Measurements from ENCODE around the gene KRIT1.

DNA sequence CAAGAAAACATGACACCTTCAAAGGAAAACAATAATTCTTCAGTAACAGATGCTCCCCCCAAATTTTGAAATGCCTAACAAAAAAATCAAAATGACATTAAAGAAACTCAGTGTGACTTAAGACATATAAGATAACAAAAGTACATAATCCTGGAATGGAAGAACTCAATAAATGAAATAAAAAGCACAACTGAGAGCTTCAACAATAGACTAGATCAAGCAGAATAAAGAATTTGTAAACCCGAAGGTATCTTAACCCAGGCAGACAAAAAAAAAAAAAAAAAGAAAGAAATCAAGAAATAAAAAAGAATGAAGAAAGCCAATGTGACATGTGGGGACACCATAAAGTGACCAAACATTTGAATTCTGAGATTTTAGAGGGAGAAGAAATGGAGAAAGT lies 39.0 kb downstream of the KRIT1 start:
- TF ChIP-seq NFIC (IDR thresholded peaks at IDR 0.05) (no peak), TCF12 (IDR thresholded peaks at IDR 0.05; ENCODE audit: low read depth) (no peak), RAD21 (IDR thresholded peaks at IDR 0.05; ENCODE audit: low read depth) (no peak), EP300 (IDR thresholded peaks at IDR 0.05; ENCODE audit: borderline replicate concordance) (no peak), EGR1 (IDR thresholded peaks at IDR 0.05) (no peak), TAF1 (IDR thresholded peaks at IDR 0.05; ENCODE audit: low read depth) (no peak), CEBPB (IDR thresholded peaks at IDR 0.05) (no peak), CREB1 (IDR thresholded peaks at IDR 0.05; ENCODE audit: low read depth) (no peak), YY1 (IDR thresholded peaks at IDR 0.05; ENCODE audit: low read depth) (no peak)
- TF ChIP-seq, protein P1, sequence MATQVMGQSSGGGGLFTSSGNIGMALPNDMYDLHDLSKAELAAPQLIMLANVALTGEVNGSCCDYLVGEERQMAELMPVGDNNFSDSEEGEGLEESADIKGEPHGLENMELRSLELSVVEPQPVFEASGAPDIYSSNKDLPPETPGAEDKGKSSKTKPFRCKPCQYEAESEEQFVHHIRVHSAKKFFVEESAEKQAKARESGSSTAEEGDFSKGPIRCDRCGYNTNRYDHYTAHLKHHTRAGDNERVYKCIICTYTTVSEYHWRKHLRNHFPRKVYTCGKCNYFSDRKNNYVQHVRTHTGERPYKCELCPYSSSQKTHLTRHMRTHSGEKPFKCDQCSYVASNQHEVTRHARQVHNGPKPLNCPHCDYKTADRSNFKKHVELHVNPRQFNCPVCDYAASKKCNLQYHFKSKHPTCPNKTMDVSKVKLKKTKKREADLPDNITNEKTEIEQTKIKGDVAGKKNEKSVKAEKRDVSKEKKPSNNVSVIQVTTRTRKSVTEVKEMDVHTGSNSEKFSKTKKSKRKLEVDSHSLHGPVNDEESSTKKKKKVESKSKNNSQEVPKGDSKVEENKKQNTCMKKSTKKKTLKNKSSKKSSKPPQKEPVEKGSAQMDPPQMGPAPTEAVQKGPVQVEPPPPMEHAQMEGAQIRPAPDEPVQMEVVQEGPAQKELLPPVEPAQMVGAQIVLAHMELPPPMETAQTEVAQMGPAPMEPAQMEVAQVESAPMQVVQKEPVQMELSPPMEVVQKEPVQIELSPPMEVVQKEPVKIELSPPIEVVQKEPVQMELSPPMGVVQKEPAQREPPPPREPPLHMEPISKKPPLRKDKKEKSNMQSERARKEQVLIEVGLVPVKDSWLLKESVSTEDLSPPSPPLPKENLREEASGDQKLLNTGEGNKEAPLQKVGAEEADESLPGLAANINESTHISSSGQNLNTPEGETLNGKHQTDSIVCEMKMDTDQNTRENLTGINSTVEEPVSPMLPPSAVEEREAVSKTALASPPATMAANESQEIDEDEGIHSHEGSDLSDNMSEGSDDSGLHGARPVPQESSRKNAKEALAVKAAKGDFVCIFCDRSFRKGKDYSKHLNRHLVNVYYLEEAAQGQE (IDR thresholded peaks at IDR 0.05; ENCODE audit: low read depth): no peak
- TF ChIP-seq, protein P2, sequence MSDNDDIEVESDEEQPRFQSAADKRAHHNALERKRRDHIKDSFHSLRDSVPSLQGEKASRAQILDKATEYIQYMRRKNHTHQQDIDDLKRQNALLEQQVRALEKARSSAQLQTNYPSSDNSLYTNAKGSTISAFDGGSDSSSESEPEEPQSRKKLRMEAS (IDR thresholded peaks at IDR 0.05): no peak
